Stimulated activated CD4-positive, alpha-beta T cell treated with anti-CD3 and anti-CD28 coated beads, TNF-alpha, amount 100 ng/mL, for 24 hours (primary cell): Measurements from ENCODE around the gene MRPL2.
"Not testable (repeated sequence)": the region's sequence is repeated elsewhere in the genome, so short reads cannot be mapped to it uniquely, and the experiment has no call there.

Experiments used
- DNase-seq, 3 experiments: peaks; one replicate each; pipeline ENCODE4 v3.0.0-alpha.2; 2020; ENCODE audit warnings: low read depth in 3 of 3

MRPL2 gene

GRCh38 chr6:43082806-43083655 is 23.8 kb upstream of the MRPL2 start:
- no peak for DNase-seq

GRCh38 chr6:43081922-43082321 is 22.7 kb upstream of the MRPL2 start:
- not testable (repeated sequence) for DNase-seq

GRCh38 chr6:43081043-43081442 is 21.8 kb upstream of the MRPL2 start:
- DNase-seq, result no peak

- DNase-seq, result no peak
Observed at GRCh38 chr6:43078691-43079090, 19.5 kb upstream of the MRPL2 start.

GRCh38 chr6:43077981-43078511 is 18.8 kb upstream of the MRPL2 start:
- DNase-seq, result no peak

GRCh38 chr6:43077333-43077809 is 18.1 kb upstream of the MRPL2 start:
- DNase-seq, result no peak

- no peak for DNase-seq
Observed at GRCh38 chr6:43076464-43077332, 17.5 kb upstream of the MRPL2 start.

- DNase-seq, result peak in 1 of 3 experiments; percentile 45
Observed at GRCh38 chr6:43075670-43076463, 16.6 kb upstream of the MRPL2 start, which contains the start of gene PTK7. Gene PTK7, plus strand, starts transcription at chr6:43076314. Its CDS starts 175 bp downstream, at chr6:43076489.

- DNase-seq, result no peak
Observed at GRCh38 chr6:43074847-43075669, 15.8 kb upstream of the MRPL2 start.

- DNase-seq, result no peak
Observed at GRCh38 chr6:43070028-43070632, 10.9 kb upstream of the MRPL2 start.

GRCh38 chr6:43062818-43063217 is 3.6 kb upstream of the MRPL2 start:
- DNase-seq, result no peak

- no peak for DNase-seq
Observed at GRCh38 chr6:43061861-43062260, 2.6 kb upstream of the MRPL2 start.

GRCh38 chr6:43060755-43061633 is 1.8 kb upstream of the MRPL2 start:
- DNase-seq, result no peak

- DNase-seq, result no peak
Observed at GRCh38 chr6:43060034-43060754, 960 bp upstream of the MRPL2 start.

- DNase-seq, result no peak
Observed at GRCh38 chr6:43058531-43058930, 703 bp downstream of the MRPL2 start.

- DNase-seq, result no peak
Observed at GRCh38 chr6:43055966-43056365, 3.3 kb downstream of the MRPL2 start.

GRCh38 chr6:43054206-43054943 is 4.9 kb downstream of the MRPL2 start:
- no peak for DNase-seq
